GM19372 (cell line): Measurements from ENCODE around the gene CCND2.
"Not testable (repeated sequence)": the region's sequence is repeated elsewhere in the genome, so short reads cannot be mapped to it uniquely, and the experiment has no call there.

Source experiments
- ATAC-seq: cut with Tn5 transposase; IDR thresholded peaks from one replicate; pipeline ENCODE4 v1.9.1; 2021; ENCODE audit warnings: mild to moderate bottlenecking, low read depth, moderate library complexity; ENCODE audit not compliant: unreplicated experiment

CCND2 gene

GRCh38 chr12:4273652-4274395 is at the start of gene CCND2:
TSS of gene CCND2 (plus strand) at chr12:4273762. CDS start at chr12:4274041, 279 bp downstream.
- no peak for ATAC-seq

DNA sequence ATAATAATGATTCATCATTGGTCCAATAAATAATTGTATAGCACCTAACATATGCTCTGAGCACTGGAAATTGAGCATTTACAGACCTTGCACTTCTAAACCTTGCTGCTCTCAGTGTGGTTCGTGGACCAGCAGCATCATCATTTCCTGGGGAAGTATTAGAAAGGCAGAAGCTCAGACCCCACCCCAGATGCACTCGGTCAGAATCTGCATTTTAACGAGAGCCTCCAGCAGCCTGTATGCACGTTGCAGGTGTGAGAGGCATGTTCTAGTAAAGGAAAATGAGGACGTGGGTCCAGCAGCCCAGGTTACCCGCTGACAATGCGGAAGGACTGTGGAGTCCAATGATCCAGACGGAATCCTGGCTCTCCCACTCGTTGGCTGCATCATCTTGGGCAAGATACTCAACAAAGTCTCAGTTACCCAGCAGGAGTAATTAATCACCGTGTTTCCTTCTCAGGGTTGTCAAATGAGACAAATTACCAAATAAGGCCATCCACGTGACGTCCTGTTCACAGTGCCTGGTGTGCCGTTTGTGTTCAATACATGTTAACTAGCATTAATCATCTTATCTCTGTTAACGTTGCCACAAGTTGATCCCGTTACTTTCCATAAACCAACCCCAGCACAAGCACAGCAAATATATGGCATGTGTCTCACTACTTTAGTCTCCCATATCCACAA is 49.2 kb upstream of the CCND2 start:
- ATAC-seq, result no peak

GRCh38 chr12:4225571-4225970 is 48.0 kb upstream of the CCND2 start:
- no peak for ATAC-seq

DNA sequence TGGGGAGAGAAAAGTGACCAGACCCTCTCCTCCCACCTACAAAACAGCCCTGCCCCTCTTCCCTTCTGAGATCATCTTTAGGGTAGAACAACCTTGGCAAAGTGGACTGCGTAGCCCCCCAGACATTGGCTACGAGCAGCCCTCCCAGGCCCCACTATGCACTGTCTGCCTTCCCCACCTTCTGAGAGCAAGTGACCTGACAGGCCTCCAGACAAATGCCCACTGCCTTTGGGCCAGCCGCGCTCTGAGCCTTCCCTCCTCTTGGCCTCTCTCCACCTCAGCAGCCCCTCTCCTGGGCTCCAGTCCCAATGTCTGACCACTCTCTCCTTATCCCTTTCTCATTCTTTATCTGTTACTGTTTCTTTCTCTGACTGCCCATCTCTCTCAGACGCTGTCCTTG is 46.5 kb upstream of the CCND2 start:
- no peak for ATAC-seq

GRCh38 chr12:4228122-4228580 is 45.4 kb upstream of the CCND2 start:
- no peak for ATAC-seq

- no peak for ATAC-seq
Measured at GRCh38 chr12:4230526-4230925, 43.0 kb upstream of the CCND2 start.

GRCh38 chr12:4238577-4238976 is 35.0 kb upstream of the CCND2 start:
- no peak for ATAC-seq

- no peak for ATAC-seq
Measured at GRCh38 chr12:4239746-4240145, 33.8 kb upstream of the CCND2 start.

GRCh38 chr12:4240161-4240783 is 33.3 kb upstream of the CCND2 start:
- ATAC-seq, result no peak

DNA sequence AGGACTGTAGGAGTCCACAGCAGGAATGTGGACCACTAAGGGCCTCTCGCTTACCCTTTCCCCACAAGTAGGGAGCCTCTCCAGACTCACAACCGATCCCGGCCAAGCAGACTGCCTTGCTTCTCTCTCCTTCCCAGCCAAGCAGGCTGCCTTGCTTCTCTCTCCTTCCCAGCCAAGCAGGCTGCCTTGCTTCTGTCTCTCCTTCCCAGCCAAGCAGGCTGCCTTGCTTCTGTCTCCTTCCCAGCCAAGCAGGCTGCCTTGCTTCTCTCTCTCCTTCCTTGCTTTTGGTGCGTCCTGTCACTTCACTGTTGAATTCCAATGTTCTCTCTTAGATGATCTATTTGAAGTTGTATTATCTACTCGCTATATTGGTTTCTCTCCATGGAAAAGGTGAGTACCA is 32.6 kb upstream of the CCND2 start:
- no peak for ATAC-seq

- no peak for ATAC-seq
Measured at GRCh38 chr12:4241592-4241991, 32.0 kb upstream of the CCND2 start.

GRCh38 chr12:4242595-4242994 is 31.0 kb upstream of the CCND2 start:
- no peak for ATAC-seq

- ATAC-seq, result no peak
Measured at GRCh38 chr12:4243091-4243490, 30.5 kb upstream of the CCND2 start.

DNA sequence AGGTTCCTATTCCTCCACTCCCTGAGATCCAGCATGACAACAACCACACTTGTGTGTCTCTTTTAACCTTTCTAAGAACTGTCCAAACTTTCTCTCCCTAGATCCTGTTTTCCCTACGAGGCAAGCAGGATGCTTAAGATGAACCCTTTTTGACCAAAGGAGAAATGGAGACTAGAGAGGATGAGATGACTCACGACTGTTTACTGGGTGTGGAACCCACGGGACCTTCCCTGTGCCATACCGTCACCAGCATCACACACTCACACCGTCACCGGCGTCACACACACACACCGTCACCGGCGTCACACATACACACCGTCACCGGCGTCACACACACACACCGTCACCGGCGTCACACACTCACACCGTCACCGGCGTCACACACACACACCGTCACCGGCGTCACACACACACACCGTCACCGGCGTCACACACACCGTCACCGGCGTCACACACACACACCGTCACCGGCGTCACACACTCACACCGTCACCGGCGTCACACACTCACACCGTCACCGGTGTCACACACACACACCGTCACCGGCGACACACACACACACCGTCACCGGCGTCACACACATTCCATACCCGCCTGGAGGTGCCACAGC is 30.0 kb upstream of the CCND2 start:
- not testable (repeated sequence) for ATAC-seq

GRCh38 chr12:4244868-4245267 is 28.7 kb upstream of the CCND2 start:
- ATAC-seq, result no peak

DNA sequence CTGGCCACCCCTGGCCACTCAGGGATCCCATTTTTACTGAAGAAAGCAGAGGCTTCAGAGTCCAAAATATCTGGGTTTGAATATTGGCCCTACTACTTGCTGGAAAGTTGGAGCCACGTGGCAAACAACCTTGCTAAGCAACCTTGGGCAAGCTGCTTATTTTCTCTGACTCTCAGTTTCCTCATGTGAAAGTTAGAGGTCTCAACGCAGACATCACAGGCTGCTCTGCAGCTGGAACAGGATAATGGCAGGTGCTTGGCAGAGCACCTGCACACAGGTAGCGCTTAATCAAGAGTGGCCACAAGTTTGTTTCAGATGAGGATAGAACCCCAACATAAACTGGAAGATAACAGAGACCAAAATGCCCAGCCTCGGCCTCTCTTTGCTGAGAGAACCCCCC is 28.1 kb upstream of the CCND2 start:
- no peak for ATAC-seq

DNA sequence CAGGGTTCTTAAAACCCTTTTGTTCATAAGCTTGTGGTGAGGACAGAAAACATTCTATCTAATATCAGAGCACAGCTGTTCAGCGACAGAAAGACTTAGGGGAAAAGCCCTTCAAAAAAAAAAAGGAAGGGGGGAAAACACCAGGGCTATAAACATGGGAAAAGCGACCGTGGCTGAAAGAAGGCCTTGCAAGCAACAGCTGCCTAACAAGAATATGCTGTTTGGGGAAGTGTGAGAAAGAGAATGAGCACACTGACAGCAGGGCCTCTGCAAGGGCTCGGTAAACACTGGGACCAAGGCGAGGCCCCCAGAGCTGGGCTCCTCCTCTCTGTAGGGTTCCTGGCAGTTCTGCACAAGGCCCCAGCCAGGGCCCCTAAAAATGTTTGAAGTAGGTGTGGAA is 27.4 kb upstream of the CCND2 start:
- no peak for ATAC-seq

- no peak for ATAC-seq
Measured at GRCh38 chr12:4250691-4251090, 22.9 kb upstream of the CCND2 start.

GRCh38 chr12:4251216-4251891 is 22.2 kb upstream of the CCND2 start:
- no peak for ATAC-seq

- ATAC-seq, result no peak
Measured at GRCh38 chr12:4251967-4252366, 21.6 kb upstream of the CCND2 start.

GRCh38 chr12:4252601-4253000 is 21.0 kb upstream of the CCND2 start:
- ATAC-seq, result no peak
